ENCODE measurements around the gene SLC6A9. TPM values are rescaled to one million over a fixed set of nuclear protein-coding genes. Genes with fewer than 3 reads are reported as not detected.

SLC6A9 gene
- total RNA-seq, 6 donors from 2014 or later = 5.6 to 23.1 (median 19.5) TPM

- DNase-seq = no peak
- Histone ChIP-seq H3K27me3 (no peaks in the 10 kb centered on the region), H3K36me3 (no peaks in the 10 kb centered on the region), H3K27ac (no peak overlapping the region), H3K4me3 (no peak overlapping the region), H3K9me3 (no peaks in the 10 kb centered on the region), H3K4me1 (peaks cover 20 to 46% (median 37%) of the 10 kb centered on the region in 4 donors)
- 86% methylated on average over 8 of the region's 8 CpGs for WGBS, 2 donors
- ATAC-seq (ENCODE audit: low FRiP score in 2 of 2) = no peak
- TF ChIP-seq POLR2AphosphoS5 (IDR thresholded peaks at IDR 0.05) (no peak), CTCF (IDR thresholded peaks at IDR 0.05) (no peak), POLR2A (IDR thresholded peaks at IDR 0.05) (no peak), EP300 (IDR thresholded peaks at IDR 0.05) (no peak)
These were observed 1.8 kb upstream of the SLC6A9 start for GRCh38 chr1:44033041-44033575.

GRCh38 chr1:44032170-44032790 lies 1.0 kb upstream of the SLC6A9 start:
- WGBS, 2 donors = 48 to 68% methylated on average over 6 of the region's 6 CpGs
- peak overlapping the region; percentile 77 to 92 (median 85) for H3K27ac ChIP-seq
- H3K4me1 ChIP-seq = peaks cover 20 to 46% (median 37%) of the 10 kb centered on the region in 4 donors
- TF ChIP-seq POLR2A (IDR thresholded peaks at IDR 0.05) (no peak), POLR2AphosphoS5 (IDR thresholded peaks at IDR 0.05) (no peak), EP300 (IDR thresholded peaks at IDR 0.05) (no peak), CTCF (IDR thresholded peaks at IDR 0.05) (no peak)
- DNase-seq = peak in 1 of 2 donors; percentile 53
- peak overlapping the region in 1 of 4 donors; percentile 88 for H3K4me3 ChIP-seq
- H3K36me3 ChIP-seq = no peaks in the 10 kb centered on the region
- H3K27me3 ChIP-seq = no peaks in the 10 kb centered on the region
- no peaks in the 10 kb centered on the region for H3K9me3 ChIP-seq
- no peak for ATAC-seq (ENCODE audit: low FRiP score in 2 of 2)

GRCh38 chr1:44030605-44031251 lies 534 bp downstream of the SLC6A9 start:
- H3K27me3 ChIP-seq = no peaks in the 10 kb centered on the region
- TF ChIP-seq EP300 (IDR thresholded peaks at IDR 0.05) = no peak
- TF ChIP-seq CTCF (IDR thresholded peaks at IDR 0.05) = no peak
- no peak for TF ChIP-seq POLR2A (IDR thresholded peaks at IDR 0.05)
- no peak for TF ChIP-seq POLR2AphosphoS5 (IDR thresholded peaks at IDR 0.05)
- H3K27ac ChIP-seq = peak overlapping the region; percentile 77 to 92 (median 85)
- peak; percentile 34 to 91 for DNase-seq
- 0% methylated on average over 57 of the region's 66 CpGs; no CpG with 5 or more reads in 1 of the 2 donors for WGBS, 2 donors
- peak overlapping the region; percentile 84 to 97 (median 89) for H3K4me3 ChIP-seq
- peak; percentile 16 to 58 for ATAC-seq (ENCODE audit: low FRiP score in 2 of 2)
- H3K36me3 ChIP-seq = no peaks in the 10 kb centered on the region
- peaks cover 15 to 39% (median 33%) of the 10 kb centered on the region in 4 donors for H3K4me1 ChIP-seq
- H3K9me3 ChIP-seq = no peaks in the 10 kb centered on the region

DNA sequence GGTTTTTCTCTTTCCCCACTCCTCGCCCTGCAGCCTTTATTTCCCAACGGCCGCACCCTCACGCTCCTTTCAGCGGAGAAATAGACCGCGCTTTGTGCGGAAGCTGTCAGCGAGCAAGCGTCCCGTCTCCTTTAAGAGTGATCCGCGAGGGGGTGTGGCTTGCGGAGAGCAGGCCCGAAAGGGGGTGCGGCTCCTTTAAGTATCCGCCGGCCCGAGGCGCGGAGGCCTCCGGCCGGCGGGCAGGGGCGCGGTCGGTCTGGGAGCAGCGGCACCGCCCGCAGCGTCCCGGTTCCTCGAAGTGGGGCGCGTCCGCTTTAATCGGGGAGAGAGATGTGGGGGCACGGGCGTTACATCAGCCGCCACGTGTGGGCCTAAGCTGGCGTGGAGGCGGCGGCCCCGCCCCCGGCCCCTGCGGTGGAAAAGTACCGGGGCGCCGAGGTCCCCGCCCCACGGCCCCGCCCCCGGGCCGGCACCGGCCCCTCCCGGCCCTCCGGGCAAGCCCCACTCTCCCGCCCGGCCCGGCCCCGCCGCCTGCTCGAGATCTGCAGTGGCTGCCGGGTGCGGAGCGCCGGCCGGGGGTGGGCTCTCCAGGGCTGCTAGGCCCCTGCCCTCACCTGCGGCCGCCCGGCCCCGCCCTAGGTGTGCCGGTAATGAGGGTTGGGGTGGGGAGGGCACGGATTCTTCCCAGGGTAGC lies 1.2 kb downstream of the SLC6A9 start:
- TF ChIP-seq EP300 (IDR thresholded peaks at IDR 0.05) (peak in 1 of 4 donors; percentile 33), CTCF (IDR thresholded peaks at IDR 0.05) (peak in 1 of 6 experiments; percentile 25), POLR2A (IDR thresholded peaks at IDR 0.05) (peak in 2 of 4 donors; percentile 34 to 59), POLR2AphosphoS5 (IDR thresholded peaks at IDR 0.05) (peak in 1 of 2 donors; percentile 51)
- Histone ChIP-seq H3K27ac (peak overlapping the region; percentile 77 to 92 (median 85)), H3K4me3 (peak overlapping the region; percentile 84 to 97 (median 89)), H3K4me1 (peaks cover 12 to 40% (median 33%) of the 10 kb centered on the region in 4 donors), H3K36me3 (no peaks in the 10 kb centered on the region), H3K9me3 (no peaks in the 10 kb centered on the region), H3K27me3 (no peaks in the 10 kb centered on the region)
- ATAC-seq (ENCODE audit: low FRiP score in 2 of 2) (peak; percentile 85 to 94), DNase-seq (peak; percentile 94 to 98)
- WGBS, 2 donors = 0% methylated on average over 12 to 17 of the region's 75 CpGs

Data from upper lobe of left lung (tissue), 6 donors.